HG03575 (cell line): ENCODE results near the gene PEMT.

Source experiments
- ATAC-seq: cut with Tn5 transposase; IDR thresholded peaks from one replicate; pipeline ENCODE4 v1.9.1; 2021; ENCODE audit not compliant: unreplicated experiment, insufficient number of reproducible peaks, low FRiP score; ENCODE audit errors: extremely low read depth

The PEMT gene

DNA sequence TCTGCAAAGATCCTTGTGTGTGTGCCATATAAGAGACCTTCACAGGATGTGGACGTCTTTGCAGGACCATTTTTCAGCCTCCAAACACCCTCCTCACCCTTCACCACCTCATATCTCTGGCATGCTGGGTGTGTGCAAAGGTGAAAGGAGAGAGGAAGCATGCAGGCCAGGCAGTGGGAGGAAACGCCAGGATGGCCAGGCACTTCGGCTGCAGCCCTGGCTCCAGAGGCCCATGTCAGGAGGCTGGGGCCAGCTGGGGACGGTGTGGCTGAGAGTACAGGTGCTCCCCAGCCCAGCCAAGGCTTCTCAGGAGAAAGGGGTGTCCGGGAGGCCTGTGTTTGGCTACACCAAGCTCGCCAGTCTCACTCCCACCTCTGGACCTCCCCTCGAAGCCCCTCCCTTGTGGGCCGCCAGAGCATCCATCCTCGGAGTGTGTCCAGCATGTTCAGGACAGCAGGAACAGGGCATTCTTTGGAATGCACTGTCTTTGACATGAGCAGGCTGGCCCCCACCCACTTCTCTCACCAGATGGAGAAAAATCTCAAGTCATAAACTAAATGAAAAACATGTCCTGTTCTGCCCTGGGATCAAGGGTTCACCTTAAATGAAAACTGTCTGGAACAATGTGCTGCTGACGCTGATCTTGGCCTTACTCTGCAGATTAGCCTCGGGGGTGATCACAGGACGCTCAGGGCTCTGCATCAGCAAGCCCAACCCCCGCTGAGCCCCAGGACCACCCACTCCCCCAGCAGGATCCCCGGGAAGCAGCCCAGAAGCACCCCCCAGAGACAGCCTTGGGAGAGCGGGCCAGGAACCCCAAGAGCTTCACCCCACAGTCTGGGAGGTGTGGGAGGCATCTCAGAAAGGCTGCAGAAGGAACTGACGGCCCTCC lies 15.9 kb downstream of the PEMT start:
- ATAC-seq = no peak

DNA sequence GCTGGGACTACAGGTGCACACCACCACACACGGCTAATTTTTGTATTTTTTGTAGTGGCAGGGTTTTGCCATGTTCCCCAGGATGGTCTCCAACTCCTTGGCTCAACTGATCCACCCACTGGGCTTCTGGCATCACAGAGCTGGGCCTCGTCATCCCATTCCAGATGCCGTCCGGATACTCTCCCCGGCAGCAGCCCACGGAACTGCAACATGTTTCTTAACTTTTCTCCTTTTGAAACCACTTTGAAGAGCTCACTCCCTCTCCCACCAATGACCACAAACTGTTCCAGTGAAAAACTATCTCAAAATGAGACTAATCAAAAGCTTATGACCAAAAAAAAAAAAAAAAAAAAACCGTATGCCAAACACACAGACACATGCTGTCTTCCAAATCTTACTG lies 17.6 kb downstream of the PEMT start:
- no peak for ATAC-seq

DNA sequence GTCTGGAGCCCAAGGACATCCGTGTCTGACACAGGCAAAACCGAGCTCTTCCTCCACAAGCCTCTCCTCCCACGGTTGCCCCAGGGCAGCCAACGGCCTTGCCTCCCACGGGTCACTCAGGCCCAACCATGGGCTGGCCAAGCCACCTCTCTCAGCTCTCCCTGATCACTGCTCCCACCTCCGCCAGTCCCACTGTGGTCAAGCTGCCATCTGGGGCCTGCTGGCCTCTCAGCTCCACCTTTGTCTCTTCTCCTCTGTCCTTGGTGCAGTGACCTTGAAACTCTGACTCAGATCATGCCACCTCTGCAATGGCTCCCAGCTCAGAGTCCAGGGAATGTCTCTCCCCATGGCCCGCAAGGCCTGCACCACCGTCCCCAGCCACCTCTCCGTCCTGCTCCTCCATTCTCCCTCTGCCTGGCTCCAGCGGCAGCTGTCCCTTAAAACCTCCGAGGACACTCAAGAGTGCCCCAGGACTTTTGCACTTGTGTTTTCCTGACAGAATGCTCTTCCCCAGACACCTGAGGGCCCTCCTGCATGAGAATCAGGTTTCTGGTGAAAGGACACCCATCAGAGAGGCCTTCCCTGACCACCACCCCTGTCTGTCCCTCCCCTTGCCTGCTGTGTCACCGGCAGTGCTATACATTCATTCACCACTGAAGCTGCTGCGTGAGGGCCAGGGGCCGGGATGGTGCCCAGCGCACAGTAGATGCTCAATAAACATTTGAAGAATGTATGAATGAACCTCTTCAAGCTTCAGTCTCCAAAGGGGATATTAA lies 19.3 kb downstream of the PEMT start:
- ATAC-seq = no peak

DNA sequence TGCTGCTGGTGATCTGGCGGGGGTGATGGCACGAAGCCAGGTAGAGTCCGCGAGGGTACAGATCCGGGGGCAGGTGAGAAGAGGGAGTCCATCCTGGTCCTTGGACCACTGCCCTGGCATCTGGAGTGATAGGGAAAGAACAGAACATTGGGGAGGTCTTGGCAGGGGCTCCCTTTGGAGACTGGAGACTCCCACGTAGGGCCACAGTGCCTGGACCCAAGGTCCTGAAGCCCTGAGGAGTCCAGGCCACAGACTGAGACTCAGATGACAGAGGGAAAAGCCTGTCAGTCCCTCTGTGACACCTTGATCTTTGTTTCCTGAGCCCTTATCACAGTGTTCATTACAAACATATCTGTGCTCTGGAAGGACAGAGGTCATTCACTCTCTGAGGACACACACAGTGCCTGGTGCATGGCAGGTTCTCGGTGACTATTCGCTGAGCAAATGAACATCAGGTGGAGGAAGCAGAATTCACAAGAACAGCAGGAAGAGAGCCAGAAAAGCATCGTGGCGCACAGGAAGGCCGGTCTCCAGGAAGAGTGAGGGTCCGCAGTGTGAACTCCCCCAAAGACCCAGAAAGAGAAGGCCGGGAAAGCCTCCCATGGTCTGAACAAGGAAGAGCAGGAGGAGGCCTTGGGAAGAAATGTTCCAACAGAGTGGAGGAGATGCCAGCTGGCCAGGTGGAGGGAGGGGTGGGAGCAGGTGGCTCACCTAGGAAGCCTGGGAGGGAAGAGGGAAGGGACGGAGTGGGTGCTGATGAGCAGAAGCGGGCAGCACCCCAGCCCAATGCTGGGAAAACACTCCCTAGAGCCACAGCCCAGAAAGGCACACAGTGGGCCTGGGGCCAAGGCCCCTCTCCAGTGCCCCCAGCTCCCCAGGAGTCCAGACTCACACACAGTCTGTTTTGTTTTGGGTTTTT lies 20.5 kb downstream of the PEMT start:
- no peak for ATAC-seq

DNA sequence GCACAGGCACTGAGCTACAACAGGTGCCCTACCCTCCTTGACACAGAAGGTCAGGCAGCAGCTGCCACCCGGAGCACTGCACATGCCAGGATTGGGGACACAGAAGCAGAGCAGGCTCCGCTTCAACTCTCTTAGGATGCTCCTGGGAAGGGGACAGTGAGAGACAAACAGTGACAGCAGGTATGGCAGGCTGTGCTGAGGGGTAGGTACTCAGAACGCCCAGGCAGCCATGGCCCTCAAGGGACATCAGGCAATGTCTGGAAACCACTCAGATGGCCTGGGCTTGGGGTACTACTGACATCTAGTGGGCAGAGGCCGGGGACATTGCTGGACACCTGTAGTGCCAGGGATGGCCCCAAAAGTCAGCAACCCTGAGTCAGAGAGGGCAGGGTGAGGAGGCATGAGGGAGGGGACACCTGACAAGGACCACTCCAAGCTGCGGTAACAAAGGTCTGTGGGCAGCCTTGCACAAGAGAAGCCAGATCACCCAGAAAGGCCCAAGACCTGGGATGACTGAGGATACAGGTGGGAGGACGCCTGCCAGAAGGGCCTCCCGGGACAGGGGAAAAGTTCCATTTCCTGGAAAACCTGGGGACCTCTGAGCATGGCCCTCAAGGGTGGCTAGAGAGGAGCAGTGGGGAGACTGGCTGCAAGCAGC lies 21.2 kb downstream of the PEMT start:
- no peak for ATAC-seq

DNA sequence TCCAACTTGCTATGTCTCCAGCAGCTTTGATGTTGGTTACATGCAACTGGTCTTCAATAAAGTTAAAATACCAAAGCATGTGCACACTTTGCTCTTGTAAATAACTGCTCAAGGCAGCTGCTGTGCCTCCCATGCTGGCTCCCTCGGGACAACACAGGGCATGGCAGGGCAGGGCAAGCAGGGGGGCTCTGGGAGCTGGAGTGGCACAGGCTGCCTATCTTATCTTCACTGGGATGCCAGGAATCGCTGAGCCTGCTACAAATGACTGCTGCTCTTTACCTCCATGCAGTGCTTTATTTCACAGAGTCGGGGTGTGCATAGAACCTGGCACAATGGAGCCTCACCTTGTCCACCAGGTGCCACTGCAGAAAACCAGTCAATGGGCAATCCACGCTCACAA lies 21.8 kb downstream of the PEMT start:
- no peak for ATAC-seq

DNA sequence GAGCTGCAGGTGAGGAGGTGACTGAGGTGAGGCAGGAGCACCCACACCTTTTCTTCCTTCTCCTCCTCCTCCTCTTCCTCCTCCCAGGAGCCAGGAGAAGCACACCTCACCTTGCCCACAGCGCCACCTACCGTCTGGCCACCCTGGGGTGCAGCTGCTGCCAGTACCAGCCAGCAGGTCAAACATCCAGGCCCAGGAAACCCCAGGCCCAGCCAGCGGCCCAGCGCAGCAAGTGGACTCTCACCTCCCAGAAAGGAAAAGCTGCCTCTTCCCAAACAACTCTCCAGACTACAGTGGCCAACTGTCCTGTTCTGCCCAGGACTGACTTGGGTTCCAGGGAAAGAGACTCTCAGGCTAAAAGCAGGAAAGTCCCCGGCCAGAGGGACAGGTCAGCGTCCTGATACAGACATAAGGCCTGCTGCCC lies 22.7 kb downstream of the PEMT start:
- no peak for ATAC-seq

DNA sequence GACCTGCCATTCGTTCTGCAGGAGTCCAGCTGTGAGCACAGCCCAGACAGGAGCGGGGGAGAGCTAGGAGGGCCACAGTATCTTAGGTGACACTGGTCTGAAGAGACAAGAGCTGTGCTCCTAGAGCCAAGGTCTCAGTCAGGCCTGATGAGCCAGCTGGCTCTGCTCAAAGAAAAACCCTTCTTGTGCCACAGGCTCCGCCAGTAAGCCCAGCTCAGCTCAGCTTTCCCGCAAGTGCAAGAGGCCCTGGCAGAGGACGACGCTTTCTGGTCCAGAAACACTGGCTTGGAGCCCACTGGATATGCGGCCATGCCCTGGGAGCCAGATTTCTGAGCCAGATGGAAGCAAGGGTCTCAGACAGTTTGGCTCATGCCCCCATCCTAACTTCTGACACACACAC lies 23.9 kb downstream of the PEMT start:
- ATAC-seq = no peak

DNA sequence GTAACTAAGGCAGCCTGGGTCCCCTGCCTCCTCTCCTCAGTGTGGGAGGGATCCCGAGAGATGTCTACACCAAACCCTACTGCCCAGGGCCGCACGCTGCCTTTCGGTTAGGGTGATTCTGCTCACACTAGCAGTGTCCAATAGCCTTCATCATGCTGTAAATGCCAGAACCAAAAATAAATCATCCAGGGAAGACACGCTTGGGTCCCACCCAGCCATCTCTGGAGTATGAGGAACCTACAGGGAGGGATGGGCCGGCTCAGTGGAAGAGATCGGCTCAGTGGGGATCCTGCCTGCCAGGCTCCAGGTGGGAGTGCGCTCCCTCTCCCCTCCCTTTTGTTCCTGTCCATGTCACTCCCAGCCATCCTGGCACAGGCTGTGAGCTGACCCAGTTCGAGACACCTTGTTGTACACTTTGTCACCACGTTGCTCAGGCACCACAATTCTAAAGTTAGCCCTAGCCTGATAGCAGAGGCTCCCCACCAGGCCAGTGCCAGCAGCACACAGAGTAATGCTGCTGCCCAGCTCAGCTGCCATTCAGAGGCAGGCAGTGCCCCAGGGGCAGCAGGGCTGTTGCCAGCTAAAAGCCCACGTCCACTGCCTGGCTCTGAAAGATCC lies 24.5 kb downstream of the PEMT start:
- no peak for ATAC-seq

DNA sequence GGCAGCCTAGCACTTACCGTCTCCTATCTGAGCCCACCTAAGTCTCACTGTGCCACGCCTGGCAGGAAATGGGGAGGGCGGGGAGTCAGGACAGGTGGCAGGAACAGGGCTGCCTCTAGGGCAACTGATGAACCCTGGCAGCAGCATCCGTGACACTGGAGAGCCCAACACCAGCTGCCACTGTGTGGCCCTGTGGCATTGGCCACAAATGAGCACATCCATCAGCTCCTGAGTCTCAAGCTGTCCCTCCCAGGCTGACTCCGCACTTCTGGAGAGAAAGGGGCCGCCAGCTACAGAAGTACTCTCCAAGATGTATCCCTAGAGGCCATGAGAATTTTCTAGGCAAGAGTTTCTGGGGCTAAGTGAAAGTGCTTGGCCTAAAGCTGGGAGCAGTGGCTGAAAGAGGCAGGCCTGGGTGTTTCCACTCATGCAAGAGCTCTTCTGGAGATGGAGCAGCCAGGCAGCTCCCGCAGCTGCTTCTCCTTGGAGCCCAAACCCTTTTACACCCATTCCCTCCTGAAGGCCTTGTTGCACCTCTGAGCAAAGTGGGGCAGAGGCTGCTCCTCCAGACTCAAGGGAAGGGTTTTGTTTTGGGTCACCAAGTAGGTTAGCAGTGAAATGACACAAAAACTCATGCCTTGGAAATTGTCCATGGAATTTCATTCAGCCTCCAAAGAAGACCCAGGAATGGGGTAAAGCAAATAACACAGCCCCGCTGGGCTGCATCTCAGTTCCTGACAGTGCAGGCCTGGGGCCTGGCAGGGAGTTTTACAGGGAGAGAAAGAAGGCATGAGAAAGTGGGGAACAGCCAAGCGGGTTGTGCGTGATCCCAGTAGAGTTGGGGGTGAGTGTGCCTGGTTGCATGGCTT lies 25.8 kb downstream of the PEMT start:
- ATAC-seq = no peak

DNA sequence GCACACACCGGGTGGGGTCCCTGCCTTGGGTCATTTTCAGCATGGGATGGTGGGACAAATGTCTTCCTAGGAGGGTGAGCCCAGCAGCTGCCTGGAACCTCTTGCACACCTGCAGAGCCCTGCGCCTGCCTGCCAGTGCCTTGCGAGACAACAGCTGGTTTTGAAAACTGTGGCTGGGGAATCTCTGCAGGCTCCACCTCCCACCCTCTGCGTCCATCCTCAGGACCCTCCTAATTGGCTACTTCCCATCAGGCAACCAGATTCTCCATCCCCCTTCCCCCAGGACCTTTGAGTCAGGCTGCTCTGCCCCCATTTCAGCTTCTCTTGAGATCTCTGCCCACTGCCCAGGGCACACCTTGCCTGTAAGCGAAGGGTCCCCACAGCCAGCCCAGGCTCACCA lies 26.6 kb downstream of the PEMT start:
- ATAC-seq = no peak

DNA sequence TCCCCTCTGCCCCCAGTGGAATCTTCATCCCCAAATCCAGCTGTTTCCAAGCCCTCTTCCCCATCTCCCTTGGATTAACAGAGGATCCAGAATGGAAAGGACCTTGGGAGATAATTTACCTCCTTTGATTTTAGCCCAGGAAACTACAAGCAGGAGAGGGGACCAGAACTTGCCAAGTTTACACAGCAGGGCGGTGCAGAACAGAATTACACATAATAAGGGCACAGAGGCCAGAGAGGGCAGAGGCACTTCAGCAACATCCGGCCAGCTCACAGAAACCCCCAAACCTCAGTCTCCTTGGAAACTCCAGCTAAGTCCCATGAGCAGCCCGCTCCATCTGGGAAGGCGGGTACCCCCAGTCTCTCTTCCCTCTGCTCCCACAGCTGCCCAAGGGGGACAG lies 27.2 kb downstream of the PEMT start:
- no peak for ATAC-seq

DNA sequence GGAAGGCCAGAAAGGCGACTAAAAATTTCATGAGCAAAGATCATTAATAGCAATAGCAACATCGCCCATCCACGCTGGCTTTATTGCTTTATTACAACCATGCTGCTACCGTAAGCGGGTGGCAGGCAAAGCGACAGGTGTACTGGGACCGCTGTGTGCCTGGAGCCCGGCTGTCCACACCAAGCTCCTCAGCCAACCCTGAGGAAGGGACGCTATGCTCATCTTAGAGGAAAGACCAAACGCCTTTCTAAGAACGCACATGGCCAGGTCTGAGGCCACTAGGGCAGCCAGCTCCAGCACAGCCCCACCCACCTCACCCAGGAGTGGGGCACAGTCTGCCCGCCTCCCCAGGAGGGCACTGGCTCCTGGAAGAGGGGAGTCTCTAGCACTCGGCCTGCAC lies 28.0 kb downstream of the PEMT start:
- ATAC-seq = no peak

DNA sequence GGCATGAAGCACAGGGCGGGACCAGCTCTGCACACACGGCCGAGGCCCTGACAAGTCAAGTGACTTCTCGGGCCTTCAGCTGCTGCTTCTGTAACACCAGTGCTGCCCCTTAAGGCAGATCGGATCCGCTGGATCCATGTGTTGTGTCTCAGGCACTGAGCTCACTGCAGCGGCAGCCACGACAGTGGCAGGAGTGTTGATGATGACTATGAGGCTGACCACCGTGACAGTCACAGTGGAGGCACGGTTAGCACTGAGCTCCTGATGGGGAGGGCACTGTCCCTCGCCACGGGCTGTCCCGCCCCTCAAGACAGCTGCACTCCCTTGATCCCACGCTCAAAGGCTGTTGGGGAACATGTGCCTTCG lies 29.4 kb downstream of the PEMT start:
- no peak for ATAC-seq

DNA sequence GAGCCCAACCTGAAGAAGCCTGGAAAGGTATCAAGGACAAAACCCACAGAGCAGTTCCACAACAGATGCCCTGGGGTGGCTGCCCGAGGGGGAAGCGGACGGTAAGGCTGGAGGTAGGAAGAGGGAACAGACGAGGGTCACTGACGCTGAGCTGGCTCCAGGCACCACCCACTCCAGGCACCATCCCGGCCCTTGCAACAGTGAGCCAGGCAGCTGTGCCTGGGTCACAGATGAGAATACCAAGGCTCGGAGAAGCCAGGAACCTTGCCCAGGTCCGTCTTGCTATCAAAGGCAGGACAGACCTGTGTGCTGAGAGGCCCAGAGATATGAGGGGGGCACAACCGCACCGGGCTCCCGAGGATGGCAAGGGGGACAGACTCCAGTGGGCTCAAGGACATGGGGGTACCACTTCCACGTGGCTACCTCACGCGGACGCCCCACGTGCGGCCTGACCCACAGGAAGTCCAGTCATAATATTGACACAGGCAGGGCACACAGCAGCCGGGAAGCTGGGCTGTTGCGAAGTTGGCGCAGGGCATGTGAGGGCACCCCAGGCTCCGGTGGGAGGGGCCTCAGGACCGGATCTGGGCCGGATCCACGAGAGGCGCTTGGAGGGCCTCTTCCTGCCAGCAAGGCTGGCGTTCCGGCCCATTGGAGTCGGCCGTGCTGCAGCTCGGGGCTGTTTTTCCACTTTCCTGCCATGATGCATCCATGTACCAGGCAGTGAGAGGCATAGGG lies 29.9 kb downstream of the PEMT start:
- no peak for ATAC-seq

DNA sequence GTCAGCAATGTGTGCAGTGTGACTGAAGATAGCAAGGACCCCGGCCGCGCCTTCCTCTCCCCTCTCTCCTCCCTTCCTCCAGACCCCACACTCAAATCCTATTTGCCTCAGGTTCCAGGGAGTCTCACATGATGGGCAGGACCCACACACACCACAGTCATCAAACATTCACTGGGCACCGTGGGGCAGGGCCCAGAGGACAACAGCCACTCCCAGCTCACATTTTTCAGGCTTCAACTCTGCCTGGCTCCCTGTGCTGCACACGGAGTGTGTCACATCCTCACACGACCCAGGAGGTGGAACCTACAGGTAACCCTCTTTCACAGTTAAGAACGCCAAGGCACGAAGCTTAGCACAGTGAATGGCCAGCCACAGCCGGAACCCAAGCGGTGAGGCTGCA lies 30.5 kb downstream of the PEMT start:
- ATAC-seq = no peak

DNA sequence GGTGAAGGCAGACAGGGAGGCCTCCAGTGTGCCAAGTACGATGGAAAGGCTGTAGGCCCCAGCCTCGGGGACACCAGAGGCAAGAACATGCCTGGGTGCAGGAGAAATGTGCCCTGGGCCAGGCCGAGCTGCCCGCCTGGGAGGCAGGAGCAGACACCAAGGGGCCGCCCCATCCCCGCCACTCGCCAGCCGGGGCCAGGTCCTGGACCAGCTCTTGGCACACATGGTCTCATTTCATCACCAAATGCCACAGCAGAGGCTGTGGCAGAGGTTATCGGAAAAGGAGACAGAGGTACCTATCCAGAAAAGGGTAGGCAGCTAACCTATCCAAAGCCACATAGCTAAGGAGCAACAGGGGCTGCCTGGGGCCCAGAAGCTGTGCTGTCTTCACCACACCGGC lies 31.3 kb downstream of the PEMT start:
- ATAC-seq = no peak
